ENCODE measurements around the gene FAM200A. TPM values are rescaled to one million over a fixed set of nuclear protein-coding genes. Genes with fewer than 3 reads are reported as not detected.

FAM200A gene
- total RNA-seq, 1 experiment from 2014 or later = 6.1 TPM

DNA sequence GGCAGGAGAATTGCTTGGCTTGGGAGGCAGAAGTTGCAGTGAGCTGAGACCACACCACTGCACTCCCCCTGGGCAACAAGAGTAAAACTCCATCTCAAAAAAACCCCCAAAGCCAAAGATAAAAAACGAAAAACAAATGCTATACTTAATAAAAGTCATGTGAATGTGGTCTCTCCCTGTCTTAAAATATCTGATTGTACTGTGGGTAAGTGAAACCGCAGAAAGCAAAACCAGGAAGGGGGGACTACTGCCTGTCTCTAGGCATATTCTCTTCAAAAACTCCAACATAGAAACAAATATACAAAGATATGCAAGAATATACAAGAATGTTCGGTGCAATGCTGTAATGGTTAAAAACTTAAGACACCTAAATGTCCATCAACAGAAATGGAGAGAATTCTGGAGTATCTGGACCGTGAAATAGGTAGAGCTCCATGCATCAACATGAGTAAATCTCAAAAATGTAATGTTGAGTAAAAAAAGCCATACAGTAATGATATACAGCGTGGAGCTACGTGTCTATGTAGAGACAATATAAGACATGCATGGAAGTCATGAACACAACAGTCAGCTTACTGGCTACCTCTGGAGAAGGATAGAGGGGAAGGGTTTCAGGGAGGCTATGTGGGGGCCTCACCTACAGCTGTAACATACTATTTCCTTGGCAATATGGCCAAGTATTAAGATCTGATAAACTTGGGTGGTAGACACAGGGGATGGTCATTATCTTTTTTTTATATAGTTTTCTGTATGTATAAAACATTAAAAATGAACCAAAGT lies 54.0 kb downstream of the FAM200A start:
- no peak for DNase-seq (ENCODE audit: unreplicated experiment)
- TF ChIP-seq CTCF (IDR thresholded peaks at IDR 0.05; ENCODE audit: unreplicated experiment) = no peak
- CTCF ChIA-PET = interaction anchor here (1.8 kb wide), 1 partner anchor 24 kb away, joined by 5 read pairs; no protein-coding TSS in a partner anchor
- Mint-ChIP-seq H3K4me3 (ENCODE audit: unreplicated experiment) (peak overlapping the region; percentile 98), H3K27me3 (ENCODE audit: insufficient read depth, unreplicated experiment) (no peaks in the 10 kb centered on the region), H3K9me3 (ENCODE audit: unreplicated experiment) (no peaks in the 10 kb centered on the region), H3K4me1 (ENCODE audit: insufficient read depth, unreplicated experiment) (peaks cover 13% of the 10 kb centered on the region), H3K36me3 (ENCODE audit: insufficient read depth, unreplicated experiment) (peaks cover 70% of the 10 kb centered on the region), H3K27ac (ENCODE audit: low read depth, unreplicated experiment) (peak overlapping the region; percentile 100)
- POLR2A ChIA-PET = interaction anchor here (0.6 to 4.5 kb wide), 7 partner anchors 8 to 60 kb away, joined by 3 to 23 read pairs (median 4); partner anchors contain the start of genes ATP5MF and ZNF655
- no TSS peak for BruUV-seq (replicated peaks)
- intact Hi-C loops (cut with micrococcal nuclease) = no loop called here

Other genes starting within 250 kb of the FAM200A start
- 149 and 180 TPM in 2 replicates for gene ARPC1A, start 226.2 kb downstream of the FAM200A start, total RNA-seq (2022)
- gene ARPC1B, start 177.4 kb downstream of the FAM200A start, total RNA-seq (2022) = 174 and 192 TPM in 2 replicates
- 155 and 200 TPM in 2 replicates for gene PDAP1, start 143.5 kb downstream of the FAM200A start, total RNA-seq (2022)
- 224 and 262 TPM in 2 replicates for gene BUD31, start 143.1 kb downstream of the FAM200A start, total RNA-seq (2022)
- gene PTCD1, start 113.3 kb downstream of the FAM200A start, total RNA-seq (2022) = 4.9 and 8.6 TPM in 2 replicates
- 49.5 and 62.6 TPM in 2 replicates for gene CPSF4, start 113.2 kb downstream of the FAM200A start, total RNA-seq (2022)
- gene ATP5MF, start 85.9 kb downstream of the FAM200A start, total RNA-seq (2022) = 417 and 442 TPM in 2 replicates
- gene ZNF789, start 79.2 kb downstream of the FAM200A start, total RNA-seq (2022) = 15.0 and 19.9 TPM in 2 replicates
- gene ZNF394, start 51.8 kb downstream of the FAM200A start, total RNA-seq (2022) = 17.4 and 20.6 TPM in 2 replicates
- gene ZKSCAN5, start 47.5 kb downstream of the FAM200A start, total RNA-seq (2022) = 13.6 and 16.2 TPM in 2 replicates
- 85.2 and 89.9 TPM in 2 replicates for gene ZNF655, start 6.5 kb upstream of the FAM200A start, total RNA-seq (2022)
- gene TMEM225B, start 46.2 kb upstream of the FAM200A start, total RNA-seq (2022) = 0.70 and 0.96 TPM in 2 replicates
- gene ZSCAN25, start 64.8 kb upstream of the FAM200A start, total RNA-seq (2022) = 17.6 and 20.9 TPM in 2 replicates
- 0.58 and 0.83 TPM in 2 replicates for gene CYP3A5, start 127.9 kb upstream of the FAM200A start, total RNA-seq (2022)
- gene CYP3A7, start 183.1 kb upstream of the FAM200A start, total RNA-seq (2022) = not detected in 2 replicates
- not detected in 2 replicates for gene CYP3A4, start 232.1 kb upstream of the FAM200A start, total RNA-seq (2022)